ENCODE measurements around the gene ZRANB2.

Gene ZRANB2

DNA sequence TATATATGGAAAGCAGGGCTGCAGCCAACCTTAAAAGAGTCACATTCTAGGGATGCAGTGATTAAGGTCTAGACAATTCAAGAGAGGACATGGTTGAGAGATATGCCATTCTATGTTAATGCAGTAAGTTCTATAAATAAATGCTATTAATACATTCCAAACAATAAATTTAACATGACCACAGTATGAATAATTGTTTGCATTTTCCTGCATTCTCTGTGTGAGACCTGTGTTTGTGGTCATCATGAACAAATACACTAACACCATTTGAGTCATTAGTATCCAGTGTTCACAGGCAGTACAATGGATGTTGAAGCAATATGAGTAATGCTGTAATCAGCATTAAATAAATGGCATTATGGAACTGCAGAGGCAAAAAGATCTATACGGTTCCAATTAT is 5.5 kb upstream of the ZRANB2 start:
- no peak for DNase-seq
- Mint-ChIP-seq H3K4me3 (no peak overlapping the region), H3K27me3 (peaks cover 35% of the 10 kb centered on the region)

DNA sequence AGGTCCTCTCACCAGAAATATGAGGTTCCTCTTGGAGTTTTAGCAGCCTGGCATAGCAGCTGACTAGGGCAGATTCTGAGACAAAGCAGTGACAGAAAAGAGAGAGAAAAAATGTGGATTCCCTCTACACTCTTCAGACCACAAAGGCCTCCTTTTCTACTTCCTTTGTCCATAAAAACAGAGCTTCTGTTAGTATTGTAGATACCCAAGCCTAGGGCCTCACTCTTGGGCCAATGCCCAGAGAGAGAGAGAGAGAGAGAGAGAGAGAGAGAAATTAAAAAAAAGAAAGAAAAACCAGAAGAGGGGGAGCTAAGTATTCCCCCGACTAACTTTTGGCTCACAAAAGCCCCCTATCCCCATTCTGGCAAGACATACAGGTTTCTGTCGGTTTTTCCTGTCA is 2.4 kb upstream of the ZRANB2 start:
- Mint-ChIP-seq H3K27ac (no peak overlapping the region), H3K36me3 (ENCODE audit: low read depth) (peaks cover 24% of the 10 kb centered on the region), H3K4me1 (ENCODE audit: low read depth) (peaks cover 16% of the 10 kb centered on the region), H3K4me3 (no peak overlapping the region), H3K9me3 (peaks cover 6% of the 10 kb centered on the region), H3K27me3 (peaks cover 31% of the 10 kb centered on the region)
- DNase-seq: no peak

More for the DNA sequence above, 5.5 kb upstream of the ZRANB2 start:
- Mint-ChIP-seq H3K9me3 (peaks cover 6% of the 10 kb centered on the region), H3K4me1 (ENCODE audit: low read depth) (peaks cover 7% of the 10 kb centered on the region), H3K36me3 (ENCODE audit: low read depth) (no peaks in the 10 kb centered on the region), H3K27ac (no peak overlapping the region)

DNA sequence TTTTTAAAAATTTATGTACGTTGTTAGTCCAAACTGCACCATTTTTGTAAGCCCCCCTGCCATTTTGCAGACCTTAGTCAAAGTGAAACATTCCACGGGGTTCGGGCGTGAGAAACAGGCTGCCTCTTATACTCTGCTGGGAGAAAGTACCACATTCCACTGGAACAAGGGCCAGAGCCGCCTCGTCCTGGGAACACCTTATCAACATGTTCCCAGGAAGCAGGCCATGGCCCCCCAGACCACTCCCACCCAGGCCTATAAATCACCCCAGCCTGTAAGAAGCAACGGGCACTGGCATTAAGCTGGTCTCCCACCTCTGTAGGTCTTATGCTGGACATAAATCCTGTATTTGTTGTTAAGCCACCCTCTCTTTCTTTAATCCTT is 854 bp upstream of the ZRANB2 start:
- H3K36me3 Mint-ChIP-seq (ENCODE audit: low read depth): peaks cover 36% of the 10 kb centered on the region
- H3K27me3 Mint-ChIP-seq: peaks cover 27% of the 10 kb centered on the region
- DNase-seq: peak; percentile 35
- peaks cover 6% of the 10 kb centered on the region for H3K9me3 Mint-ChIP-seq
- H3K4me1 Mint-ChIP-seq (ENCODE audit: low read depth): peaks cover 25% of the 10 kb centered on the region
- H3K4me3 Mint-ChIP-seq: peak overlapping the region; percentile 97
- peak overlapping the region; percentile 90 for H3K27ac Mint-ChIP-seq

- Mint-ChIP-seq H3K36me3 (ENCODE audit: low read depth) (peaks cover 50% of the 10 kb centered on the region), H3K4me1 (ENCODE audit: low read depth) (peaks cover 39% of the 10 kb centered on the region), H3K27ac (peak overlapping the region; percentile 100), H3K4me3 (peak overlapping the region; percentile 97), H3K27me3 (peaks cover 17% of the 10 kb centered on the region), H3K9me3 (peaks cover 6% of the 10 kb centered on the region)
- DNase-seq: no peak
Measured at GRCh38 chr1:71080230-71080738, 551 bp downstream of the ZRANB2 start.

DNA sequence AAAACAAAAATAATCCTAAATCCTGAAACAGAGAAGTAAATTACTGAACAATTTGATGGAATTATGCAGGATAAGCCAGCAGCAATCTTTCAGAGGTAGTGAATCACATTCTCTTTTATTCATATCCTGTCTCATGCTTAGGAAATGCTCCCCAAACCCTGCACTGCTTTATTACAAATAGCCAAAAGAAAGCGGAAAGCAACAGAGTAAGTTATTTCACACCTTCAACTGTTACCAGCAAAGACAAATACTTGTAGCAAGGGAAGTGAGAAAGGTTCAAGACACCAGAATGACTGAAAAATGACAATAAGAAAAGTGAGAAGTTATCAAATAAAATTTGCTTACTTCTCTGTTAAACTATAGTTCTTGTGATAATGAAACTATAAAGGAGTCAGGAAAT is 6.2 kb downstream of the ZRANB2 start:
- Mint-ChIP-seq H3K27ac (peak overlapping the region; percentile 73), H3K4me3 (no peak overlapping the region), H3K4me1 (ENCODE audit: low read depth) (peaks cover 56% of the 10 kb centered on the region), H3K27me3 (no peaks in the 10 kb centered on the region), H3K36me3 (ENCODE audit: low read depth) (peaks cover 86% of the 10 kb centered on the region), H3K9me3 (no peaks in the 10 kb centered on the region)
- DNase-seq: no peak

DNA sequence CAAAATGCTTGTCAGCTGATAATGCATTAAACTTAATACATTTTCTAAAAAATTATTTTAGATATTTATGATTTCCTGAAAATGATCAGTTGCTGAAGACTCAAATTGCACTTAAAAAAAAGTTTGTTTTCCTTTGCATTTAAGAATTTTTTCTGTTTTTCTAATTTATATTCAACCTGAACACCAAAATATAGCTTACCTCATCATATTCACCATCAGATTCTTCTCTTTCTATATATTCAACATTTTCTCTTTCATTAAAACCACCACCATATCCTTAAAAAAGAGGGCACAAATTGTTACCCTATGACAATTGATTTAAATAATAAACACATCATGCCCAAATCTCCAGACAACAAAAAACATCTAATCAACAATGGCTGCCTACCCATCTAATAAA is 8.6 kb downstream of the ZRANB2 start:
- H3K4me3 Mint-ChIP-seq: no peak overlapping the region
- no peak for DNase-seq
- no peaks in the 10 kb centered on the region for H3K27me3 Mint-ChIP-seq
- peaks cover 83% of the 10 kb centered on the region for H3K36me3 Mint-ChIP-seq (ENCODE audit: low read depth)
- H3K4me1 Mint-ChIP-seq (ENCODE audit: low read depth): peaks cover 45% of the 10 kb centered on the region
- H3K27ac Mint-ChIP-seq: peak overlapping the region; percentile 51
- H3K9me3 Mint-ChIP-seq: no peaks in the 10 kb centered on the region

DNA sequence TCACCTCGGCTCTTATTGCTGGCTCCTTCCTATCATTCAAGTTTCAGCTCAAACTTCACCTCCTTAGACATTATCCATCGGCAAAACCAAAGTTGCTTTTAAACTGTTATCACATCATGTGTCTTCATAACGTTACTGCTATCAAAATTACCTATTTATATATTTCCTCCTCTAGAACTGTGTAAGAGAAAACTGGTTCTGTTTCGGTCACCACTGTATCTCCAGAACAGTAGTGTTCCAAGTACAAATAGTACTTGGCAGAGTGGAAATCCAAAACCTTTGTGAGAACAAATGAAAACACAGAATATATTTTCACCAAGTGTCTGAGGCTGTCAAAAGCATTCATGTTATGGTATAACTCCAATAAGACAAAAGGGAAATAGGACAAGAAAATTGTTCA is 9.1 kb downstream of the ZRANB2 start:
- Mint-ChIP-seq H3K4me1 (ENCODE audit: low read depth) (peaks cover 46% of the 10 kb centered on the region), H3K4me3 (no peak overlapping the region), H3K27ac (peak overlapping the region; percentile 64), H3K9me3 (no peaks in the 10 kb centered on the region), H3K27me3 (no peaks in the 10 kb centered on the region), H3K36me3 (ENCODE audit: low read depth) (peaks cover 84% of the 10 kb centered on the region)
- DNase-seq: no peak

- Mint-ChIP-seq H3K36me3 (ENCODE audit: low read depth) (peaks cover 85% of the 10 kb centered on the region), H3K27ac (peak overlapping the region; percentile 67)
Measured at GRCh38 chr1:71068325-71069240, 12.3 kb downstream of the ZRANB2 start.

GRCh38 chr1:71054791-71055190 is 26.0 kb downstream of the ZRANB2 start:
- H3K4me3 Mint-ChIP-seq: no peak overlapping the region
- H3K27me3 Mint-ChIP-seq: peaks cover 2% of the 10 kb centered on the region
- DNase-seq: no peak
- peaks cover 1% of the 10 kb centered on the region for H3K4me1 Mint-ChIP-seq (ENCODE audit: low read depth)
- H3K36me3 Mint-ChIP-seq (ENCODE audit: low read depth): peaks cover 48% of the 10 kb centered on the region
- no peaks in the 10 kb centered on the region for H3K9me3 Mint-ChIP-seq
- H3K27ac Mint-ChIP-seq: no peak overlapping the region

More at GRCh38 chr1:71068325-71069240, 12.3 kb downstream of the ZRANB2 start:
- no peak overlapping the region for H3K4me3 Mint-ChIP-seq
- no peak for DNase-seq
- no peaks in the 10 kb centered on the region for H3K27me3 Mint-ChIP-seq
- no peaks in the 10 kb centered on the region for H3K9me3 Mint-ChIP-seq
- peaks cover 22% of the 10 kb centered on the region for H3K4me1 Mint-ChIP-seq (ENCODE audit: low read depth)

- no peak overlapping the region for H3K4me3 Mint-ChIP-seq
- H3K4me1 Mint-ChIP-seq (ENCODE audit: low read depth): peaks cover 1% of the 10 kb centered on the region
- peaks cover 4% of the 10 kb centered on the region for H3K27me3 Mint-ChIP-seq
- peak; percentile 34 for DNase-seq
- no peak overlapping the region for H3K27ac Mint-ChIP-seq
- H3K9me3 Mint-ChIP-seq: no peaks in the 10 kb centered on the region
- H3K36me3 Mint-ChIP-seq (ENCODE audit: low read depth): peaks cover 45% of the 10 kb centered on the region
Measured at GRCh38 chr1:71054281-71054731, 26.5 kb downstream of the ZRANB2 start.

DNA sequence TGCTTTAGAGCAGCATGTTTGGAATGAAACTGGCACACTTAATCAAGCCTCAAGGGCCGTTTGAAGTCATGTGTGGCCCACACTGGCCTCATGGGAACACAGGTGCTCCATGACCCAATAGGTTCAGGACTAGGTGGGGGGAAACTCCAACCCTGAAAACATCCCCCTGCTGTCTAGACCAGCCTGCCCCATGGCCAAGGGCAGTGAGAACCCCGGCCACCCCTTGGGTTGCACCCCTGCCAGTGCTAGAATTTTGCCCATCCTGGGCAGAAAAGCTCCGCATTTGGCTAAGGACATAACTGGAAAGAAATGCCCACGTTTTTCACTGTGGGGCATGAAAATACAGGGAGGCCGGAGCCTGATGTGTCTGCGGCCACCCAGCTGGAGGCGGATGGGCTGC is 27.1 kb downstream of the ZRANB2 start:
- Mint-ChIP-seq H3K27me3 (peaks cover 7% of the 10 kb centered on the region), H3K9me3 (no peaks in the 10 kb centered on the region), H3K4me3 (no peak overlapping the region), H3K27ac (no peak overlapping the region), H3K4me1 (ENCODE audit: low read depth) (peaks cover 1% of the 10 kb centered on the region), H3K36me3 (ENCODE audit: low read depth) (peaks cover 39% of the 10 kb centered on the region)
- no peak for DNase-seq

DNA sequence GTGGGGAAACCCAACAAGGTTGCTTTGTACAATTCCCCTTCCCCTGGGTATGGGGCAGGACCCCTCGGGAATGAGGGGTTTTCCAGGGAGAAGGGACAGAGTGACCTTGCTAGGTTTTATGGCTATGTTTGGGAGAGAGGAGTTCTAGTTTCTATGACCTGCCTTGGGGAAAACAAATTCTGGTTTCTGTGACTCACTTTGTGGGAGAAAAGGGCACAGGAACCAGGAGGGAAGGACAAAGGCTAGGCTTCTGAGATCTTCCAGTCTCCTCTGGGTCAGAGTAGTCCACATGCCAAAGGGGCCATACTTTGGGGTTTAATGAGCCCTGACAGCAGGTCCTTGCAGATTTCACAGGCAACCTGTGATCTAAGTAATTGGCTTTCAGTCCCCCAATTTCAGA is 27.7 kb downstream of the ZRANB2 start:
- no peak for DNase-seq
- no peak overlapping the region for H3K4me3 Mint-ChIP-seq
- no peak overlapping the region for H3K27ac Mint-ChIP-seq
- H3K36me3 Mint-ChIP-seq (ENCODE audit: low read depth): peaks cover 33% of the 10 kb centered on the region
- peaks cover 13% of the 10 kb centered on the region for H3K27me3 Mint-ChIP-seq
- H3K4me1 Mint-ChIP-seq (ENCODE audit: low read depth): peaks cover 2% of the 10 kb centered on the region
- no peaks in the 10 kb centered on the region for H3K9me3 Mint-ChIP-seq

DNA sequence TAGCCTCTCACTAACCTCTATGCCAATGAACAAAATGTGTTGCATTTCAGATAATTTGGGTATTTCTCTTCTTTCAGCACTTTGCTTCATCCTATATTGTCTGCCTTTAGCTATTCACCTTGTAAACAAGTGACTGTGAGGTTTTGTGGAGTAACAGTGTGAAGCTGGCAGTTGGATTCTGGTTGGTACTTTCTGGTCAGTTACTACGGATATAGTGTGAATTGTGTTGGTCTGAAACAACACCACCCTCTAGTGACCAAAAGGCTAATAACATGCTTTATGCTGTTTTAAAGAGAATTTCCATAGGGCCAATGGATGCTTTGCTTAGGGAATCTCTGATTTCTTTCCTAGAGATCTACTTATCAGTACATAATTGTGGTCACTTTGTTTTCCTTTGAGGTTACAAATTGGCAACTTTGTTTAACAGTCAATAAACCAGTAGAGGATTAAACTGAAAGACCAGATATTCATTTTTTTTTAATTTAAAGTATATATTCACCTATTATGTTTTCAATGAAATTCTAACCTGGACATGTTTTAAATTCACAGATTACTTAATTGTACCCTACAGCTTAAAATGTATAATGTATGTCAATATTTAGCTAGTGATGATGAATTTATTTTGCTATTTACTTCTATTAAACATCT is 30.8 kb downstream of the ZRANB2 start:
- no peak for DNase-seq
- Mint-ChIP-seq H3K27ac (no peak overlapping the region), H3K9me3 (no peaks in the 10 kb centered on the region), H3K27me3 (peaks cover 39% of the 10 kb centered on the region), H3K36me3 (ENCODE audit: low read depth) (peaks cover 4% of the 10 kb centered on the region), H3K4me3 (no peak overlapping the region), H3K4me1 (ENCODE audit: low read depth) (peaks cover 19% of the 10 kb centered on the region)

DNA sequence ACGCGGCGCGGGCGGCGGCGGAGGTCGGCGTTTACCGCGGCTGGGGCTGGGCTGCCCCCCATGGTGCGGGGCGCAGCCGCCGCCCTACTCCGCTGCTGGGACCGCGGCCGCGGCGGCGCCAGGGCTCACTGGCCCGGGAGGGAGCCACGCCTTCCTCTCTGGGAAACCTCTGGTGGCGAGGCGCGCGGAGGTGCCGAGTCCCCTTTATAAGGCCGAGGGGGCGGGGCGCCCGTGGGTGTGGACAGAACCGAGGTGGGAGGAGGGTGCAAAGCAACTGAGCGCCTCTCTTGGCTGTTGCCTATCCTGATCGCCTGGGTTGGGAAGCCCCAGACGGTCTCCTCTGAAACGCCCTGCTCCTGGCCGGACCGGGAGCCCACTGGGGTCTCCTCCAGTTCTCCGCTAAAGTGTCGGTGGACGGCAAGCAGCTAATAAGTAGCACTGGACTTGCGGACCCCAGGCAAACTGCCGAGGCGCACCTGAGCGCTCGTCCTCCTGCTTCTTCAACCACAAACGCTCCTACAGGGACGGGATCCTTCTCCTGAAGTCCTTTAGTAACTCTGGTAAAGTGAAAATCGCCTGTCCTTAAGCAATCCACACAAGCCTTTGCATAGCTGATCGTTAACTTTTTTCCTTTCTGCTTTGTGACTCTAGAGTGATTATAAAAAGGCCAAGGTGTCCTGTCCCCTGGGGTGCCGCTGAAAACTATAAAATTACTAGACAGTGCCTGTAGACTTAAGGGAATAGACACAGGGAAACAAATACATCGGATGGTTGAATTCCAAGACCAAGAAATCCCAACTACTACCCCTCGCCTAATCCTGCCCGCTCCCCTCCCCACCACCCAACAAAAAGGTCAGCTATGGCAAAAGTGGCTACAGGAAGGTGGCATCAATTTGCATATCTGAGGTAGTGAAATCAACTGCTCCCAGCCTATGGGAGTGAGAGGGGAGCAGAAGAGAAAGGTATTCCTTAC is 32.9 kb downstream of the ZRANB2 start, which contains the start of gene PTGER3:
TSS of gene PTGER3 (minus strand) at position 182 of the 973 bp plus-strand sequence. CDS start 239 bp downstream, outside the sequence.
- Mint-ChIP-seq H3K9me3 (no peaks in the 10 kb centered on the region), H3K4me1 (ENCODE audit: low read depth) (peaks cover 19% of the 10 kb centered on the region), H3K27ac (no peak within 1 kb of the TSS)

More for the DNA sequence above, 32.9 kb downstream of the ZRANB2 start, which contains the start of gene PTGER3:
- Mint-ChIP-seq H3K4me3 (peak within 1 kb of the TSS; percentile 75), H3K36me3 (ENCODE audit: low read depth) (no peaks in the 10 kb centered on the region), H3K27me3 (peaks cover 46% of the 10 kb centered on the region)
- DNase-seq: peak; percentile 68

Data from activated T-cell treated with anti-CD3 and anti-CD28 coated beads, Interleukin-2, amount 50 U/mL, for 24 hours (primary cell).